ENCODE results near the gene CIB2.

DNA sequence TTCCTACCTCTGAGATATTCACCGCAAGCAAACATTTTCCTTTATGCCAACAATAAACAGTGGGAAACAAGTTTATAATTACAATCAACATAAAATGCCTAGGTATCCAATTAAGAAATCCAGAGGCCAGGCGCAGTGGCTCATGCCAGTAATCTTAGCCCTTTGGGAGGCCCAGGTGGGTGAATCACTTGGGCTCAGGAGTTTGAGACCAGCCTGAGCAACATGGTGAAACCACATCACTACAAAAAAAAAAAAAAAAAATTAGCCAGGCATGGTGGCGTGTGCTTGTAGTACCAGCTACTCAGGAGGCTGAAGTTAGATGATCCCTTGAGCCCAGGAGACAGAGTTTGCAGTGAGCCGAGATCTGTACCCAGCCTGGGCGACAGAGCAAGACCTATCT is 71.0 kb downstream of the CIB2 start:
- TF ChIP-seq, protein P1, sequence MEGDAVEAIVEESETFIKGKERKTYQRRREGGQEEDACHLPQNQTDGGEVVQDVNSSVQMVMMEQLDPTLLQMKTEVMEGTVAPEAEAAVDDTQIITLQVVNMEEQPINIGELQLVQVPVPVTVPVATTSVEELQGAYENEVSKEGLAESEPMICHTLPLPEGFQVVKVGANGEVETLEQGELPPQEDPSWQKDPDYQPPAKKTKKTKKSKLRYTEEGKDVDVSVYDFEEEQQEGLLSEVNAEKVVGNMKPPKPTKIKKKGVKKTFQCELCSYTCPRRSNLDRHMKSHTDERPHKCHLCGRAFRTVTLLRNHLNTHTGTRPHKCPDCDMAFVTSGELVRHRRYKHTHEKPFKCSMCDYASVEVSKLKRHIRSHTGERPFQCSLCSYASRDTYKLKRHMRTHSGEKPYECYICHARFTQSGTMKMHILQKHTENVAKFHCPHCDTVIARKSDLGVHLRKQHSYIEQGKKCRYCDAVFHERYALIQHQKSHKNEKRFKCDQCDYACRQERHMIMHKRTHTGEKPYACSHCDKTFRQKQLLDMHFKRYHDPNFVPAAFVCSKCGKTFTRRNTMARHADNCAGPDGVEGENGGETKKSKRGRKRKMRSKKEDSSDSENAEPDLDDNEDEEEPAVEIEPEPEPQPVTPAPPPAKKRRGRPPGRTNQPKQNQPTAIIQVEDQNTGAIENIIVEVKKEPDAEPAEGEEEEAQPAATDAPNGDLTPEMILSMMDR (IDR thresholded peaks at IDR 0.05), result no peak
- TF ChIP-seq POLR2AphosphoS5 (IDR thresholded peaks at IDR 0.05) (no peak), POLR2A (IDR thresholded peaks at IDR 0.05) (no peak)

All from suprapubic skin (tissue), 4 donors.